ENCODE results near the gene CD2BP2.

The CD2BP2 gene

DNA sequence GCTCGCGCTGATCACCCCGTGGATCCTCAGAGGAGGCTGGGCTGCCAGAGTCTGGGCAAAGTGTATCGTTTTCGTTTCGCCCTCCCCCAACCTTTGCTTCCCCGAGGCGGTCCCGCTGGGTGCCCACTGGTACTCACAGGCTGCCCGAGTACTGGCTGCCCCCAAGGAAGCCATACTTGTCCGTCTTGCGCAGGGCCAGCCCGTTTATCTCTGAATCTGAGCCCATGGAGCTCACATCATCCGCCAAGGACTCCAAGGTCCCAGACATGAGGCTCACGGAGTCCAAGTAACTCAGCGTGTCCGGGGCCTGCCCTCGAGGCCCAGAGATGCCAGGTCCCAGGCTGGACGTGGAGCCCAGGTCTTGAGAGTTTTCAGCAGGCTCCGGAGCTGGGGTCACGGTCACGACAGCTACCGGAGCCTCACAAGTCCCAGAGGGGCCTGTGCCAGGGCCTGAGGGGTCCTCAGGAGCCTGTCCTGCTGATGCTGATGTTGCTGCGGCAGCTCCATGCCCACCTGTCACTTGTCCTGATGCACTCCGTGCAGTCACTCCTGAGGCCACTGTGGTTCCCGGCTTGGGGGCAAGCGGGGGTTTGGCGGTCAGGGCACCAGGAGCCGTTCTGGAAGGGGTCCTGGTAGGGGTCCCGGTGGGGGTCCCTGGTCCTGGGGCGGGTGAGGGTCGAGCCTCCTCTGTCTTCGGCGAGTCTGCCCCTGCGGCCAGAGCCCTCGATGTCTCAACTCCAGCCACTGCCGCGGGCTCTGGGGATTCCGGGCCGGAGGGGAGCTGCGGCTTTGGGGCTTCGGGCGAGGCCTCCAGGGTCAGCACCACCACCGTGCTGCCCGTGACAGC is 14.2 kb upstream of the CD2BP2 start:
- no peak for ATAC-seq
- TF ChIP-seq ZFP3 (CRISPR knock-in tag; IDR thresholded peaks at IDR 0.05), result no peak
- no peak for TF ChIP-seq TCF4 (CRISPR knock-in tag; IDR thresholded peaks at IDR 0.05; ENCODE audit: borderline replicate concordance)
- no peak for TF ChIP-seq ZNF565 (CRISPR knock-in tag; conservative IDR thresholded peaks at IDR 0.05; ENCODE audit: low read depth)
- no peak for TF ChIP-seq ZC3H10 (CRISPR knock-in tag; IDR thresholded peaks at IDR 0.05)
- TF ChIP-seq, protein P1, sequence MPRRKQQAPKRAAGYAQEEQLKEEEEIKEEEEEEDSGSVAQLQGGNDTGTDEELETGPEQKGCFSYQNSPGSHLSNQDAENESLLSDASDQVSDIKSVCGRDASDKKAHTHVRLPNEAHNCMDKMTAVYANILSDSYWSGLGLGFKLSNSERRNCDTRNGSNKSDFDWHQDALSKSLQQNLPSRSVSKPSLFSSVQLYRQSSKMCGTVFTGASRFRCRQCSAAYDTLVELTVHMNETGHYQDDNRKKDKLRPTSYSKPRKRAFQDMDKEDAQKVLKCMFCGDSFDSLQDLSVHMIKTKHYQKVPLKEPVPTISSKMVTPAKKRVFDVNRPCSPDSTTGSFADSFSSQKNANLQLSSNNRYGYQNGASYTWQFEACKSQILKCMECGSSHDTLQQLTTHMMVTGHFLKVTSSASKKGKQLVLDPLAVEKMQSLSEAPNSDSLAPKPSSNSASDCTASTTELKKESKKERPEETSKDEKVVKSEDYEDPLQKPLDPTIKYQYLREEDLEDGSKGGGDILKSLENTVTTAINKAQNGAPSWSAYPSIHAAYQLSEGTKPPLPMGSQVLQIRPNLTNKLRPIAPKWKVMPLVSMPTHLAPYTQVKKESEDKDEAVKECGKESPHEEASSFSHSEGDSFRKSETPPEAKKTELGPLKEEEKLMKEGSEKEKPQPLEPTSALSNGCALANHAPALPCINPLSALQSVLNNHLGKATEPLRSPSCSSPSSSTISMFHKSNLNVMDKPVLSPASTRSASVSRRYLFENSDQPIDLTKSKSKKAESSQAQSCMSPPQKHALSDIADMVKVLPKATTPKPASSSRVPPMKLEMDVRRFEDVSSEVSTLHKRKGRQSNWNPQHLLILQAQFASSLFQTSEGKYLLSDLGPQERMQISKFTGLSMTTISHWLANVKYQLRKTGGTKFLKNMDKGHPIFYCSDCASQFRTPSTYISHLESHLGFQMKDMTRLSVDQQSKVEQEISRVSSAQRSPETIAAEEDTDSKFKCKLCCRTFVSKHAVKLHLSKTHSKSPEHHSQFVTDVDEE (CRISPR knock-in tag; IDR thresholded peaks at IDR 0.05), result no peak
- no peak for TF ChIP-seq ZNF8 (CRISPR knock-in tag; IDR thresholded peaks at IDR 0.05)

GRCh38 chr16:30368792-30369090 is 13.6 kb upstream of the CD2BP2 start:
- ATAC-seq, result no peak
- TF ChIP-seq ZFP30 (CRISPR knock-in tag; IDR thresholded peaks at IDR 0.05), result no peak
- TF ChIP-seq ZNF565 (CRISPR knock-in tag; conservative IDR thresholded peaks at IDR 0.05; ENCODE audit: low read depth), result no peak
- TF ChIP-seq, protein P2, sequence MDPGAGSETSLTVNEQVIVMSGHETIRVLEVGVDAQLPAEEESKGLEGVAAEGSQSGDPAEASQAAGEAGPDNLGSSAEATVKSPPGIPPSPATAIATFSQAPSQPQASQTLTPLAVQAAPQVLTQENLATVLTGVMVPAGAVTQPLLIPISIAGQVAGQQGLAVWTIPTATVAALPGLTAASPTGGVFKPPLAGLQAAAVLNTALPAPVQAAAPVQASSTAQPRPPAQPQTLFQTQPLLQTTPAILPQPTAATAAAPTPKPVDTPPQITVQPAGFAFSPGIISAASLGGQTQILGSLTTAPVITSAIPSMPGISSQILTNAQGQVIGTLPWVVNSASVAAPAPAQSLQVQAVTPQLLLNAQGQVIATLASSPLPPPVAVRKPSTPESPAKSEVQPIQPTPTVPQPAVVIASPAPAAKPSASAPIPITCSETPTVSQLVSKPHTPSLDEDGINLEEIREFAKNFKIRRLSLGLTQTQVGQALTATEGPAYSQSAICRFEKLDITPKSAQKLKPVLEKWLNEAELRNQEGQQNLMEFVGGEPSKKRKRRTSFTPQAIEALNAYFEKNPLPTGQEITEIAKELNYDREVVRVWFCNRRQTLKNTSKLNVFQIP (CRISPR knock-in tag; IDR thresholded peaks at IDR 0.05; ENCODE audit: borderline replicate concordance, low read depth), result no peak
- no peak for TF ChIP-seq TOX (CRISPR knock-in tag; IDR thresholded peaks at IDR 0.05; ENCODE audit: borderline replicate concordance)
- no peak for TF ChIP-seq ZNF8 (CRISPR knock-in tag; IDR thresholded peaks at IDR 0.05)
- TF ChIP-seq RARB (CRISPR knock-in tag; IDR thresholded peaks at IDR 0.05), result no peak
- no peak for TF ChIP-seq ZFP3 (CRISPR knock-in tag; IDR thresholded peaks at IDR 0.05)
- TF ChIP-seq CREB5 (CRISPR knock-in tag; IDR thresholded peaks at IDR 0.05; ENCODE audit: low read depth), result no peak
- TF ChIP-seq CSDC2 (CRISPR knock-in tag; IDR thresholded peaks at IDR 0.05), result no peak
- no peak for TF ChIP-seq TCF4 (CRISPR knock-in tag; IDR thresholded peaks at IDR 0.05; ENCODE audit: borderline replicate concordance)
- no peak for TF ChIP-seq CSRNP3 (CRISPR knock-in tag; IDR thresholded peaks at IDR 0.05)
- TF ChIP-seq SNAI2 (CRISPR knock-in tag; IDR thresholded peaks at IDR 0.05), result no peak
- TF ChIP-seq PPARA (CRISPR knock-in tag; IDR thresholded peaks at IDR 0.05; ENCODE audit: borderline replicate concordance), result no peak
- TF ChIP-seq ISL1 (CRISPR knock-in tag; IDR thresholded peaks at IDR 0.05), result no peak
- TF ChIP-seq PATZ1 (CRISPR knock-in tag; IDR thresholded peaks at IDR 0.05; ENCODE audit: borderline replicate concordance), result no peak
- TF ChIP-seq OSR1 (CRISPR knock-in tag; IDR thresholded peaks at IDR 0.05), result no peak

DNA sequence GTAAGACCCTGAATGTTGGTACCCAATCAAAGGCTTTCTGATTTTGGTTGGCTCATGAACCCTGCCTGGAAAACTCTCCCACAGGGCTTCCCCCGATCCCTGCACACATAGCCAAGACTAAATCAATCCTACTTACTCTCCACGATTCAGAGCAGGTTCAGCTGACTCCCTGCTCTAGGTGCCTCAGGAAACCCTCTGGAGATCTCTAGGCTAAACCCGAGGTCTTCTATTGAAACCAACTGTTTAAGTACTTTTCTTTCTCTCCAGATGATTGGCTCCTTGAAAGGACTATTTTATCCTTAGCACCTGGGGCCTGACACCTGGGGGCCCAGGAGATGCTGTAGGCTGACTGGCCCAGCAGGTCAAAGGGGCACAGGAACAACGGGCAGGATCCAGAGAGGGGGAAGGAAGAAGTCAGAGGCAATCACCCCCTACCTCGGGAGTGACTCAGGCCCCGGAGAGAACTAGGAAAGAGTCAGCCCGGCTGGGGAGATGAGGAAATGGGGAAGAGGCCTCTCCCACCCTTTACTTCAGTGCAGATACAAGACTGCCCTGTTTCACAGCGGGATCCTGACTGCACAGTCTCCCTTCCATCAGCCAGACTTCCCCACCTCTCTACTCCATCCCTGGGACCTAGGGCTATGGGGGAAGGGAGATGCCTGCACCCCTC is 13.1 kb upstream of the CD2BP2 start:
- no peak for ATAC-seq
- TF ChIP-seq BACH2 (CRISPR knock-in tag; IDR thresholded peaks at IDR 0.05; ENCODE audit: borderline replicate concordance), result no peak
- TF ChIP-seq ISL1 (CRISPR knock-in tag; IDR thresholded peaks at IDR 0.05), result no peak
- TF ChIP-seq ESRRG (CRISPR knock-in tag; IDR thresholded peaks at IDR 0.05), result no peak
- TF ChIP-seq CREB5 (CRISPR knock-in tag; IDR thresholded peaks at IDR 0.05; ENCODE audit: low read depth), result no peak
- TF ChIP-seq CSDC2 (CRISPR knock-in tag; IDR thresholded peaks at IDR 0.05), result no peak
- TF ChIP-seq GLIS3 (CRISPR knock-in tag; IDR thresholded peaks at IDR 0.05), result no peak
- TF ChIP-seq, protein P2 (CRISPR knock-in tag; IDR thresholded peaks at IDR 0.05; ENCODE audit: borderline replicate concordance, low read depth), result no peak
- TF ChIP-seq, protein P1 (CRISPR knock-in tag; IDR thresholded peaks at IDR 0.05), result no peak
